HepG2 (cell line): Measurements from ENCODE around the gene GREM1. TPM values are rescaled to one million over a fixed set of nuclear protein-coding genes. Genes with fewer than 3 reads are reported as not detected.

Experiments used
- CAMTA2 ChIP-seq: sonication (generic); formaldehyde crosslinking; IDR thresholded peaks from 2 replicates; pipeline ENCODE4 v1.4.0; 2020; ENCODE audit warnings: mild to moderate bottlenecking, missing genetic modification reagents, borderline replicate concordance
- KMT2A ChIP-seq: sonication (generic); formaldehyde crosslinking; IDR thresholded peaks from 2 replicates; pipeline ENCODE4 v1.4.0; 2020; ENCODE audit warnings: missing genetic modification reagents
- NR2F2 ChIP-seq: IDR thresholded peaks from 2 replicates; pipeline ENCODE4 v1.6.1; 2012; ENCODE audit warnings: low read depth, inconsistent platforms, borderline replicate concordance
- RFXAP ChIP-seq: sonication (generic); formaldehyde crosslinking; IDR thresholded peaks from 2 replicates; pipeline ENCODE4 v1.4.0; 2020; ENCODE audit warnings: missing genetic modification reagents, borderline replicate concordance
- ZFP36L2 ChIP-seq: sonication (generic); formaldehyde crosslinking; IDR thresholded peaks from 2 replicates; pipeline ENCODE4 v1.4.0; 2020; ENCODE audit warnings: missing genetic modification reagents
- ZNF530 ChIP-seq: sonication (generic); formaldehyde crosslinking; IDR thresholded peaks from 2 replicates; pipeline ENCODE4 v1.5.0; 2020; ENCODE audit warnings: low read depth, mild to moderate bottlenecking, missing genetic modification reagents
- ZNF607 ChIP-seq: sonication (generic); formaldehyde crosslinking; IDR thresholded peaks from 2 replicates; pipeline ENCODE4 v1.5.1; 2020; ENCODE audit warnings: missing genetic modification reagents, mild to moderate bottlenecking, borderline replicate concordance
- ZNF781 ChIP-seq: sonication (generic); formaldehyde crosslinking; IDR thresholded peaks from 2 replicates; pipeline ENCODE4 v1.5.1; 2020; ENCODE audit warnings: borderline replicate concordance, mild to moderate bottlenecking, missing genetic modification reagents; ENCODE audit errors: not compliant biosample characterization
- ZNF790 ChIP-seq: sonication (generic); formaldehyde crosslinking; IDR thresholded peaks from 2 replicates; pipeline ENCODE4 v1.8.0; 2022; ENCODE audit warnings: missing genetic modification reagents, mild to moderate bottlenecking, borderline replicate concordance
- ZNF878 ChIP-seq: sonication (generic); formaldehyde crosslinking; IDR thresholded peaks from 2 replicates; pipeline ENCODE4 v1.8.1; 2023; ENCODE audit warnings: mild to moderate bottlenecking, missing genetic modification reagents, moderate library complexity
- polyA plus RNA-seq, 8 experiments: library from polyadenylated mRNA; depleted of rRNA in 3 of 8; stranded (reverse) in 7 of 8; unstranded in 1 of 8; fragments of >200 nt; fragmentation: Illumina TruSeq in 4 of 8; extraction: Trizol in 4 of 8; gene quantifications; 2 replicates each; pipeline versions ENCODE4 v1.2.1 to v1.2.3, GENCODE V29; 2011 to 2016; ENCODE audit warnings: low read depth in 4 of 8, missing spikeins in 1 of 8, mixed read lengths in 1 of 8; ENCODE audit not compliant: insufficient read depth in 1 of 8
- total RNA-seq, 5 experiments: library from RNA; depleted of rRNA; stranded (reverse); fragments of >200 nt; fragmentation: Illumina TruSeq; extraction: Trizol; gene quantifications; 2 replicates each; pipeline ENCODE4 v1.2.3, GENCODE V29; 2016; ENCODE audit warnings: low read depth in 1 of 5
- TF ChIP-seq, protein P1 (sequence below): sonication (generic); formaldehyde crosslinking; IDR thresholded peaks from 2 replicates; pipeline ENCODE4 v1.4.0; 2020; ENCODE audit warnings: missing genetic modification reagents
- TF ChIP-seq, protein P2 (sequence below): sonication (generic); formaldehyde crosslinking; IDR thresholded peaks from 2 replicates; pipeline ENCODE4 v1.4.0; 2020; ENCODE audit warnings: low read depth, mild to moderate bottlenecking, missing genetic modification reagents
- TF ChIP-seq, protein P3 (sequence below): fragments of 450-650 bp; IDR thresholded peaks from 2 replicates; pipeline ENCODE4 v1.6.1; 2017; ENCODE audit warnings: mild to moderate bottlenecking

Gene GREM1
- total and polyA plus RNA-seq, 2 of the 13 experiments (the other 11 are each of a cell fraction or from before 2014, with no cell fraction given) = 0.02 to 0.08 TPM

DNA sequence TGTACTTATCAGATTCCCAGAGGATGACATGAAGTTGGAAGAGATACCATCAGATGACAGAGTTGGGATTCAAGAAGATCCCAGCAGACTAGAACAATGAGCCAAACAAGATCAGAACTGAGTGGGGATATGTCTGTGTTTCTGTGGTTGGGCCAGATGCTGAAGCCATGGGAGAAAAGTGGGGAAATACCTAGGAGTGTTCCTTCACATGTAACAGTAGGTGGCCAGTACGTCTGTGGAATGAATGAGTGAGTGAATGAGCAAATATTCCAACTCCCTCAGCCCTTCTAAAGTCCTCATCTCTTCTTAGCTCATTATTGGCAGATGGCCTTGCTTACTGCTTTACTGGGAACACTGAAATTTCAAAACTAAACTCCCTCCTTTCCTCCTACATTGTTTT is 32.2 kb upstream of the GREM1 start (continued):
- TF ChIP-seq, protein P1, sequence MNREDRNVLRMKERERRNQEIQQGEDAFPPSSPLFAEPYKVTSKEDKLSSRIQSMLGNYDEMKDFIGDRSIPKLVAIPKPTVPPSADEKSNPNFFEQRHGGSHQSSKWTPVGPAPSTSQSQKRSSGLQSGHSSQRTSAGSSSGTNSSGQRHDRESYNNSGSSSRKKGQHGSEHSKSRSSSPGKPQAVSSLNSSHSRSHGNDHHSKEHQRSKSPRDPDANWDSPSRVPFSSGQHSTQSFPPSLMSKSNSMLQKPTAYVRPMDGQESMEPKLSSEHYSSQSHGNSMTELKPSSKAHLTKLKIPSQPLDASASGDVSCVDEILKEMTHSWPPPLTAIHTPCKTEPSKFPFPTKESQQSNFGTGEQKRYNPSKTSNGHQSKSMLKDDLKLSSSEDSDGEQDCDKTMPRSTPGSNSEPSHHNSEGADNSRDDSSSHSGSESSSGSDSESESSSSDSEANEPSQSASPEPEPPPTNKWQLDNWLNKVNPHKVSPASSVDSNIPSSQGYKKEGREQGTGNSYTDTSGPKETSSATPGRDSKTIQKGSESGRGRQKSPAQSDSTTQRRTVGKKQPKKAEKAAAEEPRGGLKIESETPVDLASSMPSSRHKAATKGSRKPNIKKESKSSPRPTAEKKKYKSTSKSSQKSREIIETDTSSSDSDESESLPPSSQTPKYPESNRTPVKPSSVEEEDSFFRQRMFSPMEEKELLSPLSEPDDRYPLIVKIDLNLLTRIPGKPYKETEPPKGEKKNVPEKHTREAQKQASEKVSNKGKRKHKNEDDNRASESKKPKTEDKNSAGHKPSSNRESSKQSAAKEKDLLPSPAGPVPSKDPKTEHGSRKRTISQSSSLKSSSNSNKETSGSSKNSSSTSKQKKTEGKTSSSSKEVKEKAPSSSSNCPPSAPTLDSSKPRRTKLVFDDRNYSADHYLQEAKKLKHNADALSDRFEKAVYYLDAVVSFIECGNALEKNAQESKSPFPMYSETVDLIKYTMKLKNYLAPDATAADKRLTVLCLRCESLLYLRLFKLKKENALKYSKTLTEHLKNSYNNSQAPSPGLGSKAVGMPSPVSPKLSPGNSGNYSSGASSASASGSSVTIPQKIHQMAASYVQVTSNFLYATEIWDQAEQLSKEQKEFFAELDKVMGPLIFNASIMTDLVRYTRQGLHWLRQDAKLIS (CRISPR knock-in tag) = no peak
- TF ChIP-seq RFXAP (CRISPR knock-in tag) = no peak
- no peak for TF ChIP-seq ZNF781 (CRISPR knock-in tag)
- TF ChIP-seq NR2F2 = no peak
- TF ChIP-seq ZNF878 (CRISPR knock-in tag) = no peak
- no peak for TF ChIP-seq ZFP36L2
- no peak for TF ChIP-seq ZNF530 (CRISPR knock-in tag)
- no peak for TF ChIP-seq CAMTA2 (CRISPR knock-in tag)
- TF ChIP-seq, protein P2, sequence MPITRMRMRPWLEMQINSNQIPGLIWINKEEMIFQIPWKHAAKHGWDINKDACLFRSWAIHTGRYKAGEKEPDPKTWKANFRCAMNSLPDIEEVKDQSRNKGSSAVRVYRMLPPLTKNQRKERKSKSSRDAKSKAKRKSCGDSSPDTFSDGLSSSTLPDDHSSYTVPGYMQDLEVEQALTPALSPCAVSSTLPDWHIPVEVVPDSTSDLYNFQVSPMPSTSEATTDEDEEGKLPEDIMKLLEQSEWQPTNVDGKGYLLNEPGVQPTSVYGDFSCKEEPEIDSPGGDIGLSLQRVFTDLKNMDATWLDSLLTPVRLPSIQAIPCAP (CRISPR knock-in tag) = no peak
- TF ChIP-seq ZNF607 (CRISPR knock-in tag) = no peak
- TF ChIP-seq ZNF790 = no peak
- TF ChIP-seq KMT2A (CRISPR knock-in tag) = no peak
- TF ChIP-seq, protein P3, sequence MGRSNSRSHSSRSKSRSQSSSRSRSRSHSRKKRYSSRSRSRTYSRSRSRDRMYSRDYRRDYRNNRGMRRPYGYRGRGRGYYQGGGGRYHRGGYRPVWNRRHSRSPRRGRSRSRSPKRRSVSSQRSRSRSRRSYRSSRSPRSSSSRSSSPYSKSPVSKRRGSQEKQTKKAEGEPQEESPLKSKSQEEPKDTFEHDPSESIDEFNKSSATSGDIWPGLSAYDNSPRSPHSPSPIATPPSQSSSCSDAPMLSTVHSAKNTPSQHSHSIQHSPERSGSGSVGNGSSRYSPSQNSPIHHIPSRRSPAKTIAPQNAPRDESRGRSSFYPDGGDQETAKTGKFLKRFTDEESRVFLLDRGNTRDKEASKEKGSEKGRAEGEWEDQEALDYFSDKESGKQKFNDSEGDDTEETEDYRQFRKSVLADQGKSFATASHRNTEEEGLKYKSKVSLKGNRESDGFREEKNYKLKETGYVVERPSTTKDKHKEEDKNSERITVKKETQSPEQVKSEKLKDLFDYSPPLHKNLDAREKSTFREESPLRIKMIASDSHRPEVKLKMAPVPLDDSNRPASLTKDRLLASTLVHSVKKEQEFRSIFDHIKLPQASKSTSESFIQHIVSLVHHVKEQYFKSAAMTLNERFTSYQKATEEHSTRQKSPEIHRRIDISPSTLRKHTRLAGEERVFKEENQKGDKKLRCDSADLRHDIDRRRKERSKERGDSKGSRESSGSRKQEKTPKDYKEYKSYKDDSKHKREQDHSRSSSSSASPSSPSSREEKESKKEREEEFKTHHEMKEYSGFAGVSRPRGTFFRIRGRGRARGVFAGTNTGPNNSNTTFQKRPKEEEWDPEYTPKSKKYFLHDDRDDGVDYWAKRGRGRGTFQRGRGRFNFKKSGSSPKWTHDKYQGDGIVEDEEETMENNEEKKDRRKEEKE = no peak
